ENCODE measurements around the gene LRP5. TPM values are rescaled to one million over a fixed set of nuclear protein-coding genes. Genes with fewer than 3 reads are reported as not detected.

Gene LRP5
- total and polyA plus RNA-seq, 9 of the 15 experiments (the other 6 are each of a cell fraction or from before 2014, with no cell fraction given) = 0.48 to 44.2 (median 13.5) TPM

- TF ChIP-seq CEBPG (CRISPR knock-in tag; IDR thresholded peaks at IDR 0.05) (no peak), CEBPG (tag; conservative IDR thresholded peaks at IDR 0.05 in 1 of 2, IDR thresholded peaks at IDR 0.05 in 1 of 2) (no peak; a peak in 1 of 4 replicates), ZNF445 (CRISPR knock-in tag; IDR thresholded peaks at IDR 0.05; ENCODE audit: low read depth) (peak; percentile 80; the same call in 1 of the 2 replicates), PHB (CRISPR knock-in tag; IDR thresholded peaks at IDR 0.05) (peak; percentile 93), KLF6 (CRISPR knock-in tag; IDR thresholded peaks at IDR 0.05; ENCODE audit: borderline replicate concordance) (no peak; the same call in 1 of the 2 replicates), JUNB (CRISPR knock-in tag; conservative IDR thresholded peaks at IDR 0.05) (peak; percentile 57), ZNF551 (CRISPR knock-in tag; IDR thresholded peaks at IDR 0.05) (no peak), ZNF77 (CRISPR knock-in tag; IDR thresholded peaks at IDR 0.05) (no peak), TEAD1 (CRISPR knock-in tag; IDR thresholded peaks at IDR 0.05) (peak; percentile 89 to 92; a peak in 3 of 4 replicates), SLC30A9 (CRISPR knock-in tag; IDR thresholded peaks at IDR 0.05) (no peak), ZNF140 (CRISPR knock-in tag; IDR thresholded peaks at IDR 0.05) (no peak), CTBP1 (IDR thresholded peaks at IDR 0.05; ENCODE audit: borderline replicate concordance) (peak; percentile 100), XRCC5 (IDR thresholded peaks at IDR 0.05; ENCODE audit: low read depth, low read length) (peak; percentile 63; the same call in 1 of the 2 replicates), ZNF121 (CRISPR knock-in tag; conservative IDR thresholded peaks at IDR 0.05) (no peak), ZNF23 (CRISPR knock-in tag; IDR thresholded peaks at IDR 0.05) (0 out of 2 replicates have a peak, but pooled peaks have one; percentile 43), STAT6 (CRISPR knock-in tag; IDR thresholded peaks at IDR 0.05) (no peak; the same call in 1 of the 2 replicates), NCOA1 (IDR thresholded peaks at IDR 0.05; ENCODE audit: low read depth) (peak; percentile 42; the same call in 1 of the 2 replicates), CREM (IDR thresholded peaks at IDR 0.05; ENCODE audit: low read depth) (peak; percentile 84), STAT5B (CRISPR knock-in tag; IDR thresholded peaks at IDR 0.05) (no peak), ELK1 (CRISPR knock-in tag; IDR thresholded peaks at IDR 0.05) (no peak)
- TF ChIP-seq, protein P1, sequence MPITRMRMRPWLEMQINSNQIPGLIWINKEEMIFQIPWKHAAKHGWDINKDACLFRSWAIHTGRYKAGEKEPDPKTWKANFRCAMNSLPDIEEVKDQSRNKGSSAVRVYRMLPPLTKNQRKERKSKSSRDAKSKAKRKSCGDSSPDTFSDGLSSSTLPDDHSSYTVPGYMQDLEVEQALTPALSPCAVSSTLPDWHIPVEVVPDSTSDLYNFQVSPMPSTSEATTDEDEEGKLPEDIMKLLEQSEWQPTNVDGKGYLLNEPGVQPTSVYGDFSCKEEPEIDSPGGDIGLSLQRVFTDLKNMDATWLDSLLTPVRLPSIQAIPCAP (CRISPR knock-in tag; IDR thresholded peaks at IDR 0.05; ENCODE audit: borderline replicate concordance) = no peak
These were observed 147.7 kb downstream of the LRP5 start (continued) for GRCh38 chr11:68459886-68460740.

All from K562 (cell line).